Germinal center (tissue), 1 donor: Measurements from ENCODE around the gene PIK3R2.

Source experiments
- DNase-seq: peaks from one replicate; pipeline ENCODE4 v3.0.0; 2012; ENCODE audit warnings: mixed read lengths, low spot score

Gene PIK3R2

DNA sequence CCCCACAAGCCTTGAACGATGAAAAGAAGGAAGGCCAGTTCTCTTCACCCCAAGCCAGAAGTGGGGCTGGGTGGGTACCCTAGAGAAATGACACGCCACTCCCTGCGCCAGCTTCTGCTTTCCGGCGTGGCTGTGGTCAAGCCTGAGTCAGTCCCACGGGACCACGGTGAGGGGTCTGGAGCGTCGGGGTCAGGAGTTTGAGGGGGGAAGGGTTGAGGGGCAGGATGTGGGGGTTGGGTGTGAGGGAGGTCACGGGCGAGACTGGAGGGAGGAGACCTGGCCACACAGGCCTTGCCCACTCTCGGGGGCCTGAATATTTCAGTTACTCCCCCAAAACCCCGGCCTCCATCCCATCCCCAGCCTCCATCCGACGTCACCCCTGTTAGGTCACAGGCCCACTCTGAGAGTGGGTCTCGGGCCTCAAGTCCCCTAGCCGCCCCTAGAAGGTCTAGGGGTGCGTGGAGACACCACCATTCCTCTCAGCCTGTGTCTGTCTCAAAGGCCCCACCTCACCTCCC, 20.1 kb downstream of the PIK3R2 start:
- DNase-seq: peak; percentile 64

DNA sequence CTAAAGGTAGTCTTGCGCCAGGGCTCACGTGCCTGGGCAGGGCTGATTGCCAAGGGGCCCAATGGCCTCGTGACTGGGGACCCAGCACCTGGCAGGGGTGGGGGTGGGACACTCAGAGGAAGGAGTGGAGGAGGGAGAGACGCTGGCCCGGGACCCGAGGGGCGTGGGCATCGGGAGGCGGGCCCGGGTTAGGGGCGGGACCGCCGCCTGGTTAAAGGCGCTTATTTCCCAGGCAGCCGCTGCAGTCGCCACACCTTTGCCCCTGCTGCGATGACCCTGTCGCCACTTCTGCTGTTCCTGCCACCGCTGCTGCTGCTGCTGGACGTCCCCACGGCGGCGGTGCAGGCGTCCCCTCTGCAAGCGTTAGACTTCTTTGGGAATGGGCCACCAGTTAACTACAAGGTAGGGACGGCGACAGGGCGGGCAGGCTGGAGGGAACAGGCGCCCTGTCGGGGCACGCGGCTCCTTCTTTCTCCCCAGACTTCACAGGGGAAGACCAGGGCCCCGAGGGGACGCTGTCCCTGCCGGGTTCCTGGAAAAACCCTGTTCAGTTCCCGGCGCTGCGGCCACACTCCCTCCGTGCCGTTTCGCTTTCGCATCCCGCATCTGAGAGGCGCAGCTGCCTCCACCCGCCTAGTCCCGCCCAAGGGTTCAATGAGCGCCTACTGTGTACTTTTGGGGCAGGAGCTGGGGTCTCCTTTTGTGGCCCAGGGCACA, 20.8 kb downstream of the PIK3R2 start, which contains the start of gene IFI30:
Gene IFI30 (plus strand): TSS at position 242 of the 717 bp plus-strand sequence. CDS start 29 bp downstream, at position 271.
- DNase-seq: peak; percentile 91

DNA sequence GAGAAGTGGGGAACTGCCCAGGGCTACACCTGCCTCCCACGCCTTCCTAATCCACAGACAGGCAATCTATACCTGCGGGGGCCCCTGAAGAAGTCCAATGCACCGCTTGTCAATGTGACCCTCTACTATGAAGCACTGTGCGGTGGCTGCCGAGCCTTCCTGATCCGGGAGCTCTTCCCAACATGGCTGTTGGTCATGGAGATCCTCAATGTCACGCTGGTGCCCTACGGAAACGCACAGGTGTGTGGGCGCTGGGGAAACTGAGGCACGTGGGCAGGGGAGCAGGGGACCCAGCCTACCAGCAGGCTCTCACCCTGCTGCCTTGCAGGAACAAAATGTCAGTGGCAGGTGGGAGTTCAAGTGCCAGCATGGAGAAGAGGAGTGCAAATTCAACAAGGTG, 22.0 kb downstream of the PIK3R2 start:
- no peak for DNase-seq

DNA sequence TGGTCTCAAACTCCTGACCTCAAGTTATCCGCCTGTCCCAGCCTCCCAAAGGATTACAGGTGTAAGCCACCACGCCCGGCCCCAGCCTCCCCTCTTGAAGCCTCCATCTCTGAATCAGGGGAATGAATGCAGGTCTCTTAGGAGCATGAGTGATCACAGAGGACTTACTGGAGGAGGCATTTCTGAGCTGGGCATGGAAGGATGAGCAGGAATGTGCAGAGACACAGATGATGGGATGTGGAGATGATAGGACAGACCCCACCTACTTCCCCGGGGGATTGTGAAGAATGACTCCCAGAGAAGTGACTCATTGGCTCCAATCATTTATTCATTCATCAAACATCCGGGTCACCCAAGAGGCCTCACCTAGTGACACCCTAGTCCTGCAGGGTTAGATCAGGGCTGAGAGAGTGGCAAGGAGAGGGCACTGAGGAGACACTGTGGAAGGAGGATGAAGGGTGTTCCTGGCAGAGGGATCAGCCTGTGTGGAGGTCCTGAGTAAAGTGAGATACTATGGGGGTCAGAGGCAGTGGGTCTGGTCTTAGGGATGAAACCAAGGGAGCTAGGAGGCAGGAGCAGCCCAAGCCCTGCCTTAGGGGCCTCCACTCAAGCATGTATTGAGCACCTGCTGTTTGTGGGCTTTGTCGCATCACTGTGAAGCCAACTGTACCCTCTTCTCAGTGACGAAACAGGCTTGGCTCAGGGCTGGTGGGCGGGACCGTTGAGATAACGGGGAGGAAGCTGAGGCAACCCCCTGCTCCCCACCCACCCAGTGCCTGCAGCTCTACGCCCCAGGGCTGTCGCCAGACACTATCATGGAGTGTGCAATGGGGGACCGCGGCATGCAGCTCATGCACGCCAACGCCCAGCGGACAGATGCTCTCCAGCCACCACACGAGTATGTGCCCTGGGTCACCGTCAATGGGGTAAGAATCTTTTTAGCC, 23.7 kb downstream of the PIK3R2 start:
- DNase-seq: no peak

DNA sequence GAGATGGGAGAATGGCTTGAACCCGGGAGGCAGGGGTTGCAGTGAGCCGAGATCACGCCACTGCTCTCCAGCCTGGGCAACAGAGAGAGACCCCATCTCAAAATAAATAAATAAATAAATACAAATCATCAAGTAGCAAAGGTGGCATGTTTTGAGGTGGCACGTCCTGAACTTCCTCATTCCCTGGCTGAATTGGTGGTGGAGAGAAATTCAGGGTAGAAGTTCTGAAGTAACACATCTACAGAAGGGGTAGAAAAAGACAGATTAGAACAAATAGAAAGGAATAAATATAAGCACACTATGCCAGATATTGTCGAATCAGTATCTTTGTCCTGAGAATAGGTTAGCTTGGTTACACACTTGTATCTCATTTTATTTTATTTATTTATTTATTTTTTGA, 27.0 kb downstream of the PIK3R2 start:
- DNase-seq: no peak

DNA sequence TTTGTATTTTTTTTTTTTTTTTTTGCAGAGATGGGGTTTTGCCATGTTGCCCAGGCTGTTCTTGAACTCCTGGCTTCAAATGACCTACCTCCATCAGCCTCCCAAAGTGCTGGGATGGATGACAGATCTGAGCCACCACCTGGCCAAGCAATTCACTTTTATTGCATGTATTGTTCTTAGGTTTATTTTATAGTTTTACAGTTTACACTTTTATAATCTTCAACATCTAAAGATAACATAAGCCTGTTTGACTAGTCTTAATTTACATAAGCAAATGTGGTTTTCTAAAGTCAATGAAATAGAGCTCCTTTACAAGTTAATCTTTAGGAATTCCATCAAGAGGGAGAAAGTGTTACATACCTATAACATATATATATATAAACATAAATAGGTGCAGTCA, 30.6 kb downstream of the PIK3R2 start:
- no peak for DNase-seq

DNA sequence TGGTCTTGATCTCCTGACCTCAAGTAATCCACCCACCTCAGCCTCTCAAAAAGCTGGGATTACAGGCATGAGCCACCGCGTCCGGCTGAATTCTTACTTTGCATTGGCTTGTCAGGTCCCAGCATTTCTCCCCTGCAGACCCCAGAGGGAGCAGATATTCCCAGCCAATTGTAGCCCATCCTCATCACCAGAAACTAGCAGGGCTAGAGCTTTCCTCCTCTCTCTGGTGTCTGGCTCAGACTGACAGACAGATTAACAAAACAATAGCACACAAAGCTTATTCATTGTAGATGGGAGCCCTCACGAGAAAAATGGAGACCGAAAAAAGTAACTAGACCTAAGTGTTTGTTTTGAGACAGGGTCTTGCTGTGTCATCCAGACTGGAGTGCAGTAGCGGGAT, 32.6 kb downstream of the PIK3R2 start:
- DNase-seq: no peak

DNA sequence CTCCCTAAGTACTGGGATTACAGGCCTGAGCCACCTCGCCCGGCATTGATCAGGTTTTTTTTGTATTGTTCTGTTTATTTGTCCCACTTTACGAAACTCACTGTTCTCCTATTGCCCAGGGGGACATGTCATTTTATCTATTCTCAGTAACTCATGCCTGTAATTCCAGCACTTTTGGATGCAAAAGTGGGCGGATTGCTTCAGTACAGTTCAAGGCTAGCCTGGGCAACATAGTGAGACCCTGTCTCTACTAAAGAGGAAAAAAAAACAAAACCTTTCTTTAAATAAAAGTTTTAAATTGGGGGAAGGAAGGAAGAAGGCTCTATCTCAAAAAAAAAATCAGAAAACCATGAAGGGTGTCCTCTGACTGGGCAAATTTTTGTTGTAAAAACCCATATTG, 37.3 kb downstream of the PIK3R2 start:
- DNase-seq: no peak

DNA sequence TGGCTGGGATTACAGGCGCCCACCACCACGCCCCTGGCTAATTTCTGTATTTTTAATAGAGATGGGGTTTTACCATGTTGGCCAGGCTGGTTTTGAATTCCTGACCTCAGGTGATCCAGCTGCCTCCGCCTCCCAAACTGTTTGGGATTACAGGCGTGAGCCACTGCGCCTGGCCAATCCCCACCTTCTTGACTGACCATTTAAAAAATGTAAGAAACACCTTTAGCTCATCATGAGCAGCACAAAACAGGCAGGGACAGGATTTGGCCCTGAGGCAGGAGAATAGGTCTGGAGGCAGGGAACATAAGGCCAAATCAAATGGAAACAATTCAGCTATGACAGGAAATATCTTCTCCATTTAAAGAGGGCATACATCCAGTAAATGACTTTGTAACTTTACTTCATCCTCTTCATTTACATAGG, 38.7 kb downstream of the PIK3R2 start:
- no peak for DNase-seq

DNA sequence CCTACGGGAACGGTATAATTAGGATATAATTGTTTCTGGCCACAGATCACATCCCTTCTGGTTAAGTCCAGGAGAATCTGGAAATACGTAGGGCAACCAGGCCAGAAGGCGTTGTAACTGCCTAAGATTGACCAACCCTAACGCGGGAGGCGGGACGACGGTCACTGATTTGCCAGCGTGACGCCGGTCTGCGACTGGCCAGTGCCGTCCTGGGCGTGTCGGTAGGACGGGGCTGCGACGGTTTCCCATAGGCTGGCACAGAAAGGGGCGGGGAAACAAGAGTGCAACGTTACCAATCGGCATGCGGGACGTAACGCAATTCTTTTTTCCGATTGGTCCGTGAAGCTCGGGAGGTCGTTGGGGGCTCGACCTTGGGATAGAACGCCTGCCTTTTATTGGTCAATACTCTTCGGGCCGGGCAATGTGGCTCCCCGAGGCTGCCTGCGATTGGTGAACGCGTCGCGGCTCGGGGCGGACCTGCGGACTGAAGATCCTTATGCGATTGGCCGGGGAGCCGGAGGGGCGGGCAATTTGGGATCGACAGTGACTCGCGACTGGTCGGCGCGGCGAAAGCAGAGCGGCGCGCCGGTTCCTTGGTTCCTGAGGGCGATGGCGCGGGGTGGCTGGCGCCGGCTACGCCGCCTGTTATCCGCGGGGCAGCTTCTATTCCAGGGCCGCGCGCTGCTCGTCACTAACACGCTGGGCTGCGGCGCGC, 39.9 kb downstream of the PIK3R2 start, which contains the start of gene MPV17L2:
Gene MPV17L2 (plus strand): TSS at position 546 of the 715 bp plus-strand sequence. CDS start 64 bp downstream, at position 610.
- DNase-seq: peak; percentile 94

DNA sequence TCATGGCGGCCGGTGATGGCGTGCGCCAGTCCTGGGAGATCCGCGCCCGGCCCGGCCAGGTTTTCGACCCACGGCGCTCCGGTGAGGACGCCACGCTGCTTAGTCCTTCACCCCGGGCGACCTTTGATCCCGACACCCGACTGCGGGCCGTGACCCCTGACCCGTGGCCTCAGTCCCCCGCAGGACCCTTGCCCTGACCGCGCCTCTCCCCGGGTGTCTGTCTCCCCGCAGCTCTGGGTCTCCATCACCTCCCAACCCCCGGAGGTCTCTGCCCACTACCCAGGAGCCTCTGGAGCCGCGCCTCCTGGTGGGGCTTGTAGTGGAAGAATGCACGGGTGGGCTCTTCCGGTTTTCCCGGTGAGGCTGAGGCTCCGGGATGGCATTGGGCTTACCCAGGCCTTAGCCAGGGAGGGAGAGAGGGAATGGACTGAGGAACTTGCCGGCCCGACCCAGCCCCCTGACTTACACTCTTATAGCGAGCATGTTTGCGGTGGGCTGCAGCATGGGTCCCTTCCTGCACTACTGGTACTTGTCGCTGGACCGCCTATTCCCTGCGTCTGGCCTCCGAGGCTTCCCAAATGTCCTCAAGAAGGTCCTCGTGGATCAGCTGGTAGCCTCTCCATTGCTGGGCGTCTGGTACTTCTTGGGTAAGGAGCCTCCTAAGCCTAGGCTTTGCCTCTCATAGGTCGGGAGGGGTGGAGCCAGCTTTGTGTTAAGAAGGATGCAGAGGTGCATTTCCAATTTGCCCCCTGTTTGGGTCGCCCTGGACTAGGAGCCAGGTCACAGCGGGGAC, 40.6 kb downstream of the PIK3R2 start:
- no peak for DNase-seq

DNA sequence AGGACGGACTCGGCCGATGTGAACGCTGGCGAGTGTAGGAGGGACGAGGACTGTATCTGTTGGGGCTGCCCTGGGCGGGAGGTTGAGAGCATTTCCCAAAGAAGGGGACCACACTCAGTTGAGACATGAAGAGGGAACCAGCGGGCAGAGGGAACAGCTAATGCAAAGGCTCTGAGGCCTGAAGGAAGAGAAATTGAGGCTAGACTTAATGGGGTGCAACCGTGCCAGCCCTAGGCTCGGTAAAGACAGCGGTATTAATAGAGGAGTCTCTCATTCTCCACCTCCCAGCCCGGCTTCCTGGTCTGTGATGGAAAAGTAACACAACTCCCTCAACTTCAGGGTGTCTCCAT, 41.2 kb downstream of the PIK3R2 start:
- no peak for DNase-seq

DNA sequence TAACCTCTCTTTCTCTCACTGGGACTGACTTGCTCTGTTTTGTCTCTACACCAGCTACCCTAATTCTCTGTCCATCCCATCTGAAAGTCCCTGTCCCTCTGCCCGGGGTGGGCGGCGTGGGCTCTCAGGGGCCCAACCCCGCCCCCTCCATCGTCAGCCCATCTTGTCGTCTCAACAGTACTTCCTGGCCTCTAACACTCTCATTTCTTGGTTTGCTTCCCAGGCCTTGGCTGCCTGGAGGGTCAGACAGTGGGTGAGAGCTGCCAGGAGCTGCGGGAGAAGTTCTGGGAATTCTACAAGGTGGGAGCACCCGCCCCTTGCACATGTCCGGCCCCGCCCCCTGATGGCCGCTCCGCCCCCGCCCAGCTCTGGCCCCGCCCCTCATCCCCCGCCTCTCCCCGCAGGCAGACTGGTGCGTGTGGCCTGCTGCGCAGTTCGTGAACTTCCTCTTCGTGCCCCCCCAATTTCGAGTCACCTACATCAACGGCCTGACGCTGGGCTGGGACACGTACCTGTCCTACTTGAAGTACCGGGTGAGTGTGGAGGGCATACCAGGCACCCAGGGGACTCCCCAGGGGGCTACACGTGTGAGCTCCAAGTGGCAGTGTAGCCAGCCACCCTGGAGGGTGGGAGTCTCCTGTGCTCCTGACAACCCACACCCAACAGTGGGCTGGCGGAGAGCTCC, 41.7 kb downstream of the PIK3R2 start:
- peak; percentile 63 for DNase-seq

DNA sequence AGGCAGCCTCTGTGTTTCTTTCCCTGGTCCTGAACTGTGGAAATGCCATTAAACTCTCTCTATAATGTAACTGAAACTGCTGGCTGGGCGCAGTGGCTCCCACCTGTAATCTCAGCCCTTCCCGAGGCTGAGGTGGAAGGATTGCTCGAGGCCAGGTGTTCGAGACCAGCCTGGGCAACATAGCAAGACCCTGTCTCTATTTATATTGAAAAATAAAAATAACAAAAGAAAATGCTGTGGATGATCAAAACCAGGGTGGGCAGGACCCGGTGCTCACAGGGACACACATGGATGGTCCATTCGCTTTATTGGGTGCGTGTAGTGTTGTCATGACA, 43.5 kb downstream of the PIK3R2 start:
- DNase-seq: no peak

DNA sequence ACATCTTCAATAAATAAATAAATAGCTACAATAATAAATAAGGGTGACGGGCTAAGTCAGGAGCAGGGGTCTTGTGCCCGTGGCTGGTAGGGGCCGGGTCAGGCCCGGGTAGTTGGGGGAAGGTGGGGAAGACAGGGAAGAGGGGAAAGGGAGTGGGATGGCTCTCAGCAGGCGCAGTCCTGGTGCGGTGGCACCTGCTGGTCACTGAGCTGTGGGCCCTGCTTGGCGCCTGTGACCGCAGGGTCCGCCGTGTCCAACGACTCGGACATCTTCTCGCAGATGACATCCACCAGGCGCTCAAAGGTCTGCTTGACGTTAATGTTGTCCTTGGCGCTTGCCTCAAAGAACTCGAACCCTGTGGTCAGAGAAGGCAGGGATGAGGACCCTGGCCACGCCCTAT, 44.3 kb downstream of the PIK3R2 start:
- no peak for DNase-seq

DNA sequence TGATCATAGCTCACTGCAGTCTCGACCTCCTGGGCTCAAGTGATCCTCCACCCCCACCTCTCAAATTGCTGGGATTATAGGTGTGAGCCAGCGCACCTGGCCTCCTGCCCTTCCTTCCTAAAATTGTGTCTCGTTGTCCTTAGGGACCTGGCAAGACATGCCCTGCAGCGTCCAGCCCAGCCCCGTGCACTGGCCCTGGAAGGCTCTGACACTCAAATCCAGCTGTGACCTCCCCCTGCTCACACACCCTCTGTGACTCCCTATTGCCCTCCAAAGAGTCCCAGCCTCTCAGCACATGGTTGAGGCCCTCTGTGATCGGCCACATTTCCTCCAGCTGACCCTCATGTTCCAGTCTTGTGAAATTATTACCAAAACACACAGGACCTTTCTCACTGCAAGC, 45.0 kb downstream of the PIK3R2 start:
- no peak for DNase-seq

DNA sequence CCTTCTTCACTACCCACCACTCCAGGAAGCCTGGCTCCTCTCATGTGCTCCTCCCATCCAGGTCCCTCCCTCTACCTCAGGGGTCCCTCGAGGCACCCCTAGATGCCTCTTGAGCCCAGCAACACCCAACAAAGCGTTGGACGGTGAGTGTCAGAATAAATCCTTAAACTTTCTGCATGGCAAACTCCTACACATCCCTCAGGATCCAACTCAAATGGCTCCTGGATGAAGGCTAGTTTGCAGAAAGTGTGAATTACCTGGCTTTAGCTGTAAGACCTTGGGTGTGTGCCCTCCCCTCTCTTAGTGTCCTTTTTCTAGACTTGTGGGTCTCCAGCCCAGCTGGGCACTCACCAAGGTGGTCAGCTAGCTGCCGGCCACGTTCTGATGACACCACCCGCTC, 45.4 kb downstream of the PIK3R2 start:
- no peak for DNase-seq

DNA sequence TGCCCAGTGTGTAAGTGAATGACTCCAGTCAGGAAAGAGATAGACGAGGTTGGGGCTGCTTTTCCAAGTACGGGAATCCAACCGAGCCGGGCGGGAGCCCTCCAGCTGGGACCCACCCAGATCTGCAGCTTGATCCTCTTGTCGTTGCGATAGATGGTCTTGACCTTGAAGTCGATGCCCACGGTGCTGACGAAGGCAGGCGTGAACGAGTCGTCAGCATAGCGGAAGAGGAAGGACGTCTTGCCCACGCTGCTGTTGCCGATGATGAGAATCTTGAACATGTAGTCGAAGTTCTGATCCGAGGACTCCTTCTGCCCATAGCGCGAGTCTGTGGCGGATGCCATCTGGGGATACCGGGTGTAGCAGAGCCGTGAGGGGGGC, 49.4 kb downstream of the PIK3R2 start:
- DNase-seq: no peak

DNA sequence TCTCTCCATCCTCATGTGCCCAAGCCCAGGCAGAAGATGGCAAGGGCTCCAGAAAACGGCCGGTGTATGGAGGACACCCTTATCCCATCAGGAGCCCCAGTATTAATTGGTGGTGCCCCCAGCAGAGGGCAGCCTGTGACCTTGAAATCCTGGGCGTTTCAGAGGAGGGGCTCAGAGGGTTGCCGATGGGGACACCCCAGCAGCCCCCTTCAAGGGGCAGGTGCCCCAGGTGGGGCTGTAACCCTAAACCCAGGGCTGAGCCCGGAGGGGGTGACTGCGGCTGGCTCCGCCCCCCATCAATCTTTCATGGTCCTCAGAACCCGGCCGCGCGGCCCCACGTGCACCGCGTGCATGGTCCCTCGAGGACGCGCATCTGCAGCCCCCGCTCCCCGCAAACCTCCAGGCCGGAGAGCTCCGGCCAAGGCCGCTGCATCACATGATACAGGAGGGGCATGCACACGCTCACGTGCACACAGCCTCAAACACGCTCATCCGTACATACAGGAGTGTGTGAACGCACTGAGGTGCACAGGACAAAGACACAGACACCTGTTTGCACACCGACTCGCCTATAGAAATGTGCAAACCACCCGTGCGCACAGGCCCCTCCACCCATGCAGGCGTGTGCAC, 49.9 kb downstream of the PIK3R2 start:
- peak; percentile 19 for DNase-seq

DNA sequence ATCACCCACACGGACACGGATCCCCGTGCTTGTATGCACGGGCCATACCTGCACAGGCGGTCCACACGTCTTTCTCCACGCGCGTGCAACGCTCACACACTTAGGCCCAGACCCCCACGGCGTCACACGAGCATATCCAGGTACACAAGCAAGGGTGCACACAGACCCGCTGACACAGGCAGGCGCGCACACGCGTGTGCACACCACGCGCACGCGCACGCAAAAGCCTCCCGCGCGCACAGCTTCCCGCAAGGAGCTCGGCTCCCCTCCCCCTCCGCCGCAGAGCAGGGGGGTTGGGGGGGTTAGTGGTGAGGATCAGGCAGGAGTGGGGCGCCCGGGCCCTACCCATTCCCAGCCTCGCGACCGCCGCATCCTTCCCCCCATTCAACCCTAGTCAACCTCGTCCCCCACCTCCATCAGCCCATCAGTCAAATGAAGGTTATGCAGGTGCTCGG, 50.5 kb downstream of the PIK3R2 start:
- DNase-seq: no peak
